ENCODE results near the gene LHFPL5. TPM values are rescaled to one million over a fixed set of nuclear protein-coding genes. Genes with fewer than 3 reads are reported as not detected.
A peak's percentile ranks its signal among the peaks of the same experiment; 100 is the strongest.

The LHFPL5 gene
- polyA plus RNA-seq (2013, experiment 1 of 2; ENCODE audit: insufficient read length), result not detected
- not detected for polyA plus RNA-seq (2013, experiment 2 of 2; ENCODE audit: insufficient read length)

DNA sequence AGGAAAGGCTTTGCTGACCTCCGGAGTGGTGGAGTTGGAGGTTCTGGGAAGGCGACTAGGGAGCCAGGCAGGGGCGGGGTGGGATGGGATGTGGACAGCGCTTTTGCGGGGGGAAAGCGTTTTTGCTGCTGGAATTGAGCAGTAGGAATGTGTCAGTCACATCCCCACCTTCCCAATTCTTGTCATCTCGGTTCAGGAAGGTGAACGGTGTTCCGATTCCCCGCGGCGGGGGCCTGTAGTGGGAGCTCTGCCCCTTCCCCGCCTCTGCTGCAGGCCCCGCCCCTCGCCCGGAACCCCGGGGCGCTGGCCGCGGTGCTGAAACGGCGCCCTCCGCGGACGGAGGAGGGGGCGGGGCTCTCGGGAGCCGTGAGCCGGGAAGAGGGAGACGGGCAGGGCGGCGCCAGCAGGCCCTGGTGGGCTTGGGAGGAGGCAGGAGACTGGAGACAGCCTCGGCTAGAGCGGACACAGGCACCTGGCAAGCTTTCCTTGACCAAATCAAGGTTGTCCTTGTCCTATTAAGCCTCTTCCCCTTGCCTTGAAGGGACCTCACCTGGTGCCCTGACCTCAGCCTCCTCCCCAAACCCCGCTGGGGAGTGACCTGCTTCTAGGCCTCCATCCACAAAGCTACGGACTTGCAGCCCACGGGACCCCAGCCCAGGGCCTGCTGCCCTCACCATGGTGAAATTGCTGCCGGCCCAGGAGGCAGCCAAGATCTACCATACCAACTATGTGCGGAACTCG is at the start of gene LHFPL5:
TSS of gene LHFPL5 (plus strand) at position 357 of the 741 bp plus-strand sequence. CDS start at position 676, 319 bp downstream.
- peak; percentile 40 for DNase-seq

GRCh38 chr6:35757456-35758123 is 47.6 kb upstream of the LHFPL5 start:
- peak; percentile 16 for DNase-seq

DNA sequence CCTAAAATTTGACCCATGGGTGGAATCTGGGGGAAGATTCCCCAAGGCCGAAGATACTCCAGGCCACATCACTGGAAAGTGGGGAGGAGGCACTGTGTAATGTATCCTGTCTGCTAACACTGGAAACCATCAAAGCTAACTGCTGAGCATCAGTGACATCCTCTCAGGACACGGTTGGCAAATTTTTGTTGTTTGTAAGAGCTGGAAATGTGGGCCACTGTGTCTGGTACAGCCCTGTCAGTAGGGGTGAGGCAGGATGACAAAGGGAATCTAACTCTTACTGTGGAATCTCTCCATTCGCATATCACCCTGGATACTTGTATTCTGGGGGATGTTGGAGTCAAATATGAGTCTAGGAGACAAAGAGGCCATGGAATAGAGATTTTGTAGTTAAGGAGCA is 45.7 kb upstream of the LHFPL5 start:
- no peak for DNase-seq

- no peak for DNase-seq
These were observed 39.4 kb upstream of the LHFPL5 start for GRCh38 chr6:35765739-35766138.

DNA sequence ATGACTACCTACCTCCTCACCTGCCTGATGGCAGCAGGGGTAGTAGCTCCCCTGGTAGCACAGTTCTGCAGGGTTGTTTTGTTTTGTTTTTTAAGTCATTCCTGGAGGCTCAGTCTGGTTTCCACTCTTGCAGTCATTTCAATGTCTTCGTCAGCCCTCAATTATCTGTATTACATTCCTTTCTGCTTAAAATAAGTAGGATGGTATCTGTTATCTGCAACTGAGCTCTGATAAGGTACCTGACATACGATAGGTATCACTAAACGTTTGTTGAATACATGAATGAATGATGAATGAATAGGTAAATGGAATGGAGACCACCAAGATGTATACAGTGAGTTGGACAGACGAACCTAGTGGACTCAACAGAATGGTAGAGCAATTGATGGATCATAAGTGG is 35.9 kb upstream of the LHFPL5 start:
- no peak for DNase-seq

GRCh38 chr6:35771343-35771627 is 33.9 kb upstream of the LHFPL5 start:
- no peak for DNase-seq

GRCh38 chr6:35774116-35774794 is 30.9 kb upstream of the LHFPL5 start:
- no peak for DNase-seq

GRCh38 chr6:35775031-35775430 is 30.1 kb upstream of the LHFPL5 start:
- DNase-seq, result no peak

DNA sequence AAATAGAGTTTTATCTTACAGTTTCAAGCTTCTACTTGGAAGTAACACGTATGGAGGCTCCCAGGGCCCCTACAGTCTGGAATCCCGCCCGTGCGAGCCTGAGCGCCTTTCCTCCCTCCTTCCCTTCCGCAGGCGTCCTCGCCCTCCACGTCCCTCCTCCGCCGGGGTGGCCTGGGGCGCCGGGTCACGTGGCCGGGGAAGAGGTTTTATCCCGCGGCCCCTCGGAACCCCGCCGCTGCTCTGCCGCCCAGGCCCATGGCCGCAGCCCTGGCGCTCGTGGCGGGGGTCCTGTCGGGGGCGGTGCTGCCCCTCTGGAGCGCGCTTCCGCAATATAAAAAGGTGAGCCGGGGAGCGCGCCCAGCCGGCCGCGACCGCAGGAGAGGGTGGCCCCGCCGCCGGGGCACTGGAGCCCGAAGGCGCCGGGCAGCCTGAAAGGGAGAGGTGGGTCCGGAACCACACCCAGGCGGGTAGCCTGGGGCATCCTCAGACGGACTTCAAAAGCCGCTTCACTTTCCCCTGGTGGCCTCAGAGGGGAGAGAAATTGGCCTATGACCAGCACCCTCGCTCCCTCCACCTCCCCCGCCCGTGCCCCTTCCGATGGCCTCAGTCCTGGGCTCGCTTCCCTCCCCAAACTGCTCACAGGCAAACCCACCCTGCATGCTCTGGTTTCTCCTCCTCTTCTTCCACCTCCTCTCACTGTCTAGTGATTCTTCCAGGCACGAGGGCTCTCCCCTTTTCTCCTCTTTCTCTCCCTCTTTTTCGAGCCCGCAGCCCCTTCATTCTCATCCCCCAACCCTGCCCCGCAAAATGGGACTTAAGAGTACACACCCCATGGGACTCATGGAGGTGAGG is 28.6 kb upstream of the LHFPL5 start, which contains the start of gene CLPSL2:
TSS of gene CLPSL2 (plus strand) at position 235 of the 852 bp plus-strand sequence. CDS start at position 256, 21 bp downstream.
- DNase-seq, result no peak

GRCh38 chr6:35777356-35778102 is 27.6 kb upstream of the LHFPL5 start:
- DNase-seq, result no peak

DNA sequence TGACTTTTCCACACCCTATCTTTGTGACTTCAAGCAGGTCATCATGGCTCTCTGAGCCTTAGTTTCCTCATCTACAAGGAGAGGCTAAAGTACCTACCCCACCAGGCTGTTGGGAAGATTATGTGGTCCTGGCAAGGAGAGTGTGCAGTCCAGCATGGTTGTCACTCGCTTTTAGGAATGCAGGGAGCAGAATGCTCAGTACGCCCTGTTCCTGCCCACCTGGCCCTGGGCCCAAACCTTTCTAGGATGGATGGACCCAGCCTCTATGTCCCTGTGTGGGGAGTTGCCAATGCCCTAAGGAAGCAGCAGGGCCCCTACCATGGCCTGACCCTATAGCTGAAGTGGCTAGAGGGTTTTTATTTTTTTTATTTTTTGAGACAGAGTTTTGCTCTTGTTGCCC is 26.7 kb upstream of the LHFPL5 start:
- DNase-seq, result no peak

GRCh38 chr6:35780719-35781118 is 24.4 kb upstream of the LHFPL5 start, which contains the start of gene CLPSL1:
Gene CLPSL1 (plus strand): TSS chr6:35781019. CDS start chr6:35781111, 92 bp downstream.
- no peak for DNase-seq

DNA sequence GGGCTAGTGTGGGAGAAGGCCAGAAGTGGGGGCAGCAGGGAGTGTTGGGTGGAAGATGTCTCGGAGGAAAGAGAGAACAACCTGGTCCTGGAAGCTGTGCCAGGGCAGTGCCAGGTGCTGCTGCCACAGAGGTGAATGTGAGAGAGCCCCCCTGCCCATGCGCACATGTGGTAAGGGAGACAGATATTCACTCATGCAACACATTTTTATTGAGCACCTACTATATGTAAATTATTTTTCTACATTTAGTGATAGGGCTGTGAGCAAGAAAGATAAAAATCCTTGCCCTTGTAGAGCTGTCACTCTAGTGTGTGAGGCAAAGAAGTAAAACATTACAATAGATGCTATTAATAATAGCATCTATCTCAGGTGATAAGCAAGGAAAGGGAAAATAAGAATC is 23.9 kb upstream of the LHFPL5 start:
- DNase-seq, result no peak

DNA sequence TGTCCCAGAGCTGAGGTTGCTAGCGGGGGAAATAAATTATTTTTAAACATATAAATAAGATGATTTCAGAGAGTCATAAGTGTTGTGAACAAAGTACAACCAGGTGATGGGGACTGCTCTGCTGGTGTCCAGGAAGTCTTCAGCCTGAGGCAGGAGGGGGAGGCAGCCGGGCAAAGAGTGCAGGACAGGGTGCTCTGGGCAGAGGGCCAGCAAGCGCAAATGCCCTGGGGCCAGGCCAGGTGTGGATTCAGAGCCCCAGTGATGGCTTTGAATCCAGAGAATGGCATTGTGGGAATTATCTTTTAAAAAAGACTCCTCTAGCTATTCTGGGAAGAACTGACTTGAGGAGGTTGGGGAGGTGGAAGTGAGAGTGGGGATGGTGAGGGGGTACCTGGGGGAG is 22.7 kb upstream of the LHFPL5 start:
- no peak for DNase-seq

DNA sequence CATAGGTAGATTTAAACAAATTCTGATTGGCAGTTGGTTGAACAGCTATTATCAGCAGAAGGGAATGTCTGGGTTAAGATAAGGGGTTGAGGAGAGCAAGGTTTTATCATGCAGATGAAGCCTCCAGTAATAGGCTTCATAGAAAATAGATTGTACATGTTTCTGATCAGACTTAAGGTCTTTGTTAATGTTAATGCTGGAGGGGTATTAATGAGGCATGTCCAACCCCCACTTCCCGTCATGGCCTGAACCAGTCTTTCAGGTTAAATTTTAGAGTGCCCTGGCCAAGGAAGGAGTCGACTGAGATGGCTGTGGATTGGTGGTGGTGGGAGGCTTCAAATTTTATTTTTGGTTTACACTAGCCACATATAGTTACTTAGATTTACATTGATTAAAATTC is 21.0 kb upstream of the LHFPL5 start:
- no peak for DNase-seq

DNA sequence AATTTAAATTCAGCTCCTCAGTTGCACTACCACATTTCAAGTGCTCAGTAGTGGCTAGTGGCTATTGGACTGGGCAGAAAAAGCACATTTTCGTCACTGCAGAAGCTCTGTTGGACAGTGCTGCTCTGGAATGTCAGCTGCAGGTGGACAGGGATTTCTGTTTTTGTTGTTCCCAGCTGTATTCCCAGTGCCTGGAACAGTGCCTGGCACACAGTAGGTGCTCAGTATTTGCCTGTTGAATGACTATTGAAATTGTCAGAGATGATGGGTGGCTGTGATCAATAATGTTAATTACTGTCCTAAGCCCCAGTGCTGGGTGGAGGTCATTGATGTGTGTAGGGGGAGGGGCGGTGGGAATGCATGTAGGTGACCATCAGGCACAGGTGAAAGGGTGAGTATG is 18.9 kb upstream of the LHFPL5 start:
- no peak for DNase-seq

DNA sequence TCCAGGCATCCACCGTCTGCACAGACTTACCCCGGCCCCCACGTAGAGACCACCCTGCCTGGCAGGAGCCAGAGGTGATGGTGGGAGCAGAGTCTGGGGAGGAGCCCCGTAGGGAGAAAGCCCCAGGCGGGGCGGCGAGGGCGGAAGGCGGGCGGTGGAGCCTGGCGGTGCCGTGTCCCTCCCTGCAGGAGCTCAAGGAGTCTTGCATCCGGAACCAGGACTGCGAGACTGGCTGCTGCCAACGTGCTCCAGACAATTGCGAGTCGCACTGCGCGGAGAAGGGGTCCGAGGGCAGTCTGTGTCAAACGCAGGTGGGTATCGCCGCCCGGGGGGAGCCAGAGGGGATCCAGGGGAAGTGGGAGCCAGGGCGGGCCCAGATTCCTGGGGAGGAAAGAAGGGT is 18.3 kb upstream of the LHFPL5 start:
- DNase-seq, result no peak

DNA sequence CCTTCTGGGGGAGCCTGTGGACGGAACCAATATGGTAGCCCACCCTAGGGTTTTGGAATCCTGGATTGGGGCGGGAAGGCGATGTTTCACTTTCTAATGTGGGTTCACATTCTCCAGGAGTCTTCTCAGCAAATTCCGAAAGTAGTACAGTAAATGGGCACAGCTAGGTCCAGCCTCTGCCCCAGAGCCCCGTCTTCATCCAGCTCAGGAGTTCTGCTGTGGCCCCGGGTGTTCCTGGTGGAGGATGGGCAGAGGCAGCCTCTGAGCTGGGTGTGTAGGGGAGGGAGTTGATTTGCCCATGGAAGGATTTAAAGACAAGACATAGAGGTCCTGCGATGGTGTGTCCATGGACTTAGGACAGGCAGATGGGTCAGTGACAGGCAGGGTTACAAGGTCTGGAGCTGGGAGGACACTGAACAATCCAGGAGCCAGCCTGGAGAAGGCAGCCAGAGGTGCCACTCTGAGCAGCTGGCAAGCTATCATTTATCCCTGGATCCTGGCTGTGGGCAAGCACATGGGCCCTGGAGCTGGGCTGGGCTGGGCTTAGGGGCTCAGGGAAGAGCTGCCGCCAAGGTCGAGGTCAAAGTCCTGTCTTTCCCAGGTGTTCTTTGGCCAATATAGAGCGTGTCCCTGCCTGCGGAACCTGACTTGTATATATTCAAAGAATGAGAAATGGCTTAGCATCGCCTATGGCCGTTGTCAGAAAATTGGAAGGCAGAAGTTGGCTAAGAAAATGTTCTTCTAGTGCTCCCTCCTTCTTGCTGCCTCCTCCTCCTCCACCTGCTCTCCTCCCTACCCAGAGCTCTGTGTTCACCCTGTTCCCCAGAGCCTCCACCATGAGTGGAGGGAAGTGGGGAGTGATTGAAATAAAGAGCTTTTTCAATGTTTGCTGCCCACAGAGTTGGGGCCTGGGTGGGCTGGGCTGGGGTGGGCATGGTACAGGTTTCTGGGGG is 17.6 kb upstream of the LHFPL5 start:
- no peak for DNase-seq

DNA sequence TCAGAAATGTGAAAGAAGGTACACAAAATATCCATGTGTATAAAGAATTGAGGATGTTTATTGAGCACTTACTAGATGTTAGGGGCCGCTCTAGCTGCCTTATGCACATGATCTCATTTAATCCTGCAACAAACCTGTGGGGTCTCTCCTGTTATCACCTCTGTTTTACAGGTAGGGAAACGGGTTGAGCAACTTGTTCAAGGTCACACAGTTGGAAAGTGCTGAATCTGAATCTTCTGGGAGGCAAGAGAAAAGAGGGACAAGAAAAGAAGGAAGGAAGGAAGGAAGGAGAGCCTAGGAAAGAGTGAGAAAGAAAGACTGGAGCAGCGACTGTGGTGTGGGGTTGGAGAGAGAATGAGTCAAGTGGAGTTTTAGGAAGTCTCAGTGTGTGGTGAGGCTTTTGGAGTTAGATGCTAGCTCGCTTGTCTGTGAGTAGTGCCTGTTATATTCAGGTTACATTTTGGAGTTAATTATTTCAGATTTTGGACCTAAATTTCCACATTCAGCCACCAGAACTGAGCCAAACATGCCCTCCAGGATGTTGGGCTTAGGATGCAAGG is 16.6 kb upstream of the LHFPL5 start:
- no peak for DNase-seq

GRCh38 chr6:35790683-35791082 is 14.5 kb upstream of the LHFPL5 start:
- no peak for DNase-seq

Data from fibroblast of skin of scalp (primary cell).